ENCODE measurements around the gene NPHP4.
A peak's percentile ranks its signal among the peaks of the same experiment; 100 is the strongest.

NPHP4 gene

DNA sequence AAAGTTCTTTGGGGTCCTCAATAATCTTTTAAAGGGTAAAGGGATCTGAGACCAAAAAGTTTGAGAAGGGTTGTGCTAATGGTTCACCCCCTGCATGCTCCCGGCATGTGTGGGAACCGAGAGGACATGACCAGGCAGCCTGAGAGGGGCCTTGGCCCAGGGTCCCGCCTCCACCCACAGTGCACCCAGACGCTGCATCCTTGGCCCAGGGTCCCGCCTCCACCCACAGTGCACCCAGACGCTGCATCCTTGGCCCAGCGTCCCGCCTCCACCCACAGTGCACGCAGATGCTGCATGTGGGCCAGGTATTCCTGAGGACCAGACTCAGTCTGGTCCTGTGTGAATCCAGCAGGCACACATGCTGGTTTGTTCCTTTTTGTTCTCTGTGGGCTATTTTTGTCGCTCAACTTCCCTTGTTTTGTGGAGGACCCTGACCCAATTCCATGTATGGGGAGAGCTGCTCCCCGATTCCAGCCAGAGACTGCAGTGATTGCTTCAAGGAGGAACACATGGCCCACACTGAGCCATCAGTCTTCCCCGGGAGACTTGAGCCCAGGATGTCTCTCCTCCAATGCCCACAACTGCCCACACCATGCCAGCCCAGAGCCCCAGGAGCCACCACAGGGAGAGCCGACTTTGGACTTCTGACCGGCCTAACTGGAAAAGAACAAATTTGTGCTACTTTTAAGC, 3.5 kb downstream of the NPHP4 start:
- DNase-seq, result no peak

DNA sequence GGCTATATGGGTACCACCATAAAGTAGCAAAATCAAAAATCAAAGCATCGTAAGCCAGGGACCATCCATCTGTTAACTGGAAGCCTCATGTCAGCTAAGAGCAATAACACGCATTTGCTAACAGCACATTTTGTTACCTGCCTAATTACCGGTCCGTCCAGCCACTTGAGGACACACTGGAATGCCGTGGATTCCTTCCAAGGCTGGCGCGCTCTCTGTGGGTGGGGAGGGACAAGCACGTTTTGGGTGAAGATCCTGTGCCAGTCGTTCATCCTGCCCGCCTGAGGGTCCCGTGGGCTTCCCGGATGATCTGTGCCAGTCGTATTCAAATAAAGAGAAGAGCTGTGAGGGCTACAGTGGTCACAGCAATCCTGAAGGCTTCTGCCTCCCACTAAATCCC, 6.2 kb downstream of the NPHP4 start:
- DNase-seq, result no peak

DNA sequence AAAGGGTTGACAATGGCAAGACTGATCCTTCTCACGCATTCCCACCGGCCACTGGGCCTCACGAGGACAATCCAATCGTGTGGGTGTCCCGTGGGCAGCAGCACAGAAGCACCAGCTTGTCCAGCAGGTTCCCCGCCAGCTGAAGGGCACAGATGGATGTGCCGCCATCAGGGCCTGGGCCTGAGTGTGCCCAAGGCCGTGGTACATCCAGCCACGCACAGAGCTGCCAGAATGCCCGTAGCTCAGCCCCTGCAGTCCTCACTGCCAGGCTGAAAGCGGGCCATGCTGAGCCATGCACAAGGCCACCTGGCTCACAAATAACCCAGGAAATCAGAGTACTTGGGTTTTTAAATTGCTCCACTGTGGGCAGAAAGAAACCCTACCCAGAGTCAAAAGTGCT, 7.0 kb downstream of the NPHP4 start:
- no peak for DNase-seq

DNA sequence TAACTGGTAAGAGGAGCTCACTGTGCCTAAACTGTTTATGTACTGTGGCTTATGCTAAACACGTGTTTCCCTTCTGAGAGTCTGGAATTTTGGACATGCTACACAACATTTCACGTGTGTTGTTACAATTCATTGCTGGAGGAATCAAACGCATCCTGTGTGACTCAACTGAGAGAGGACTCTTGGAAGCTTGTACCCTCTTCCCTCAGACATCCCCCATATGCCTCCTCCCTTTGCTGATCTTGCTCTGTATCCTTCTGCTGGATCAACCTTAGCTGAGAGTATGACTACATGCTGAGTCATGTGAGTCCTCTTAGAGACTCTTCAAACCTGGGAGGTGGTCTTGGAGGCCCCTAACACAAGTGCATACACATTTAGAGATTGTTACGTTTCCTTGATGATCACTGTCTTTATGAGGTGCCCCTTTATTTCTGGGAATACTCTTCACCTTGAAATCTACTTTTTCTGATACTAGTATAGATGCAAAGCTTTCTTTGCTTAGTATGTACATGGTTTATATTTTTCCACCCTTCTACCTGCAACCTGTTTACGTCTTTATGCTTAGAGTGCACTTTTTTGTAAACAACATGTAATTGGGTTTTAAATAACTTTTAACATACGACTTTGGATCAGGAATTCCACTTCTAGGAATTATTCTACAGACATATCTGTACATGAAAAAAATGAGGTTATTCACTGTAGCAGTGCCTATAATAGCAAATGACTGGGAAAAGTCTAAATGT, 8.7 kb downstream of the NPHP4 start:
- no peak for DNase-seq

DNA sequence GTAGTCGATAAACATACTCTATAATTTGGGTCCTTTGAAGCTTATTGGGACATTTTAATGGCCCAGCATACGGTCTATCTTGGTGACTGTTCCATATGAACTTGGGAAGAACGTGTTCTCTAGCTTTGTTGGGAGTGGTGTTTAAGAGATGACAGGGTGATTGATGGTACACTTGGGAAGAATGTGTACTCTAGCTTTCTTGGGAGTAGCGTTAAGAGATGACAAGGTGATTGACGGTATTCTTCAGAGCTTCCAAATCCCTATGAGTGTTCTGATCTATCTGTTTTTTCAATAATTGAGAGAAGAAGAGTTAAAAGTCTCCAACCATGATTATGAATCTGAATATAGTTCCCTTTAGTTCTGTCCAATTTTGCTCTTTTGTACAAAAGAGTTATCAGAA, 9.4 kb downstream of the NPHP4 start:
- DNase-seq, result no peak

DNA sequence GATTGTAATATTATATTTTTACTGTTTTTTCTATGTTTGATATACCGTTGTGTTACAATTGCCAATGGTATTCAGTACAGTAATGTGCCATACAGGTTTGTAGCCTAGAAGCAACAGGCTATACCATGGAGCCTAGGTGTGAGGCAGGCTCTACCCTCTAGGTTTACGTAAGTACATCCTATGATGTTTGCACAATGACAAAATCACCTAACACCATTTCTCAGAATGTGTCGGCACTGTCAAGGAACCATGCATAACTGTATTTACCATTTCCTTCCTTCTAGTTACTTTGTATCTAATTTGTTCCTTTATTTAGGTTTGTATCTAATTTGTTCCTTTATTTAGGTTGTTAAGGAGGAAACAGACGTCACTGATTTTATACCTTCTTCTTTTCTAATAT, 9.9 kb downstream of the NPHP4 start:
- DNase-seq, result no peak

DNA sequence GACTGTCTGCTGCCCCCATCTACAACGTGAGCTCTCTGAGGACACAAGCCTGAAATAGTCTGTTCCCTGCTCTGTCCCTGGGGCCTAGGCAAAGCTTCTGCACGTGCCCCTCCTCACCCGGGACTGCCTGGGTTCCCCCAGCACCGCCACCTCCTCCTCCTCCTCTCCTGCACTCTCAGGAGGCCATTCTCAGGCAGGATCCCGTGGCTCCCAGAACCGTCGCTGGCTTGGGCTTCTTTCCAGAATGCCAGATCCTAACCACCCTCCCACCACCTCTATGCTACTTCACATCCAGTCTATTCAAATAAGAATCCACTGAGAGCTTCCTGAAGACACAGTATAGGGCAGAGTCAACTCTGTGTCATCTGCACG, 11.2 kb downstream of the NPHP4 start:
- DNase-seq, result no peak

DNA sequence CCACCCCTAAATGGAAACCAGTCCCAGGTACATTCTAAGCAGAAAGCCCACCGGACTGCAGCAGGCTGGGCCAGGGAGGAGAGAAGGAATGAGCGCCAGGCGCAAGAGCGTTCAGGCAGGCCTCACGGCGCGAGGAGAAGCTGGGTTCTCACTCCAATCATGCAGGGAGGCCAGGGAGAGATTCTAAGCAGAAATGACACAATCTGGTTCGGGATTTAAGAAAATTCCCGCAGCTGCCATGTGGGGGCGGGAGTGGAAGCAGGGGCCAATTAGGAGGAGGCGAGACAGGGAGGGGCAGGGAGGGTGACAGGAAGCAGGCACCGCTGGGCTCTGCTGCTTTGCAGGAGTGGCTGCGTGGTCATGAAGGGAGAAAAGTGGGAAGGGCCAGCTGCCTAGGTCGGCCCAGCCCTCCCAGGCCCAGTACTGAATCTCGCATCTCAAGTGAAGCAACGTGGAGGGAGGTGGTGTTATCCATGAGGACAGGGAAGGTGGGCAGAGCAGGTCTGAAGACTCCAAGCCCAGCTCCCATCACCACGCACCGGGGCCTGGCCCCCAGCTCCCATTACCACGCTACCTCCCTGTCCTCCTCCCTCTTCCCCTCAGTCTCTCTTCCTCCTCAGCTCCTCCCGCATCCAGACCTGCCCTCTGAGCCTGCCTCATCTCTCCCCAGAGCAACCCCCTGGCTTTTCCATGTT, 11.8 kb downstream of the NPHP4 start:
- no peak for DNase-seq

DNA sequence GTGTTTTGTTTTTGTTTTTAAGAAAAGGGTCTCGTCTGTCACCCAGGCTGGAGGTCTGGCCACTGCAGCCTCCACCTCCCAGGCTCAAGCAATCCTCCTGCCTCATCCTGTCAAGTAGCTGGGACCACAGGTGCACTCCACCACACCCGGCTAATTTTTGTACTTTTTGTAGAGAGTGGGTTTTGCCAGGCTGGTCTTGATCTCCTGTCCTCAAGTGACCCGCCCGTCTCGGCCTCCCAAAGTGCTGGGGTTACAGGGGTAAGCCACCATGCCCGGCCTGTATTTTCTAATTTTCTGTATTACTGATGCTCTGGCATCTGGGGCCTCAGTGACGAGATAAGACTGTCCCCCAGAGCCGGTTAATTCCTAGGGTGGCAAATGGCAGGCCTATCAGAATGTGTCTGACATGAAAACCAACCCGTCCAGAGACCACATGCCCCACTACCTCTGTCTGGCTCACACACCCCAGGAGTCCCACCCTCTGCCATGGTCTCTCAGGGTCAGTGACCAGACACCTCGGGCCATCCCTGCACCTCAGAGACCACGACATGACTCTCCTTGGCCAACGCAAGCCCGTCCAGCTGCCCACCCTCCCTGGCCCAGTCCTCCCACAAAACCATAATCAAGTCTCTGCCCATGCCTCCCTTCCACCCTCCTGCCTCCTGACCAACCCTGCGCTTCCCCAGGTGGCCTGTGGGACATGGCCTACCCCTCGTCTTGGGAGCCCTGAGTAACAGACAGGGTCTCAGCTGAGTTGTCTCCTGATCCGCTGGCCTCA, 12.5 kb downstream of the NPHP4 start:
- DNase-seq, result no peak

DNA sequence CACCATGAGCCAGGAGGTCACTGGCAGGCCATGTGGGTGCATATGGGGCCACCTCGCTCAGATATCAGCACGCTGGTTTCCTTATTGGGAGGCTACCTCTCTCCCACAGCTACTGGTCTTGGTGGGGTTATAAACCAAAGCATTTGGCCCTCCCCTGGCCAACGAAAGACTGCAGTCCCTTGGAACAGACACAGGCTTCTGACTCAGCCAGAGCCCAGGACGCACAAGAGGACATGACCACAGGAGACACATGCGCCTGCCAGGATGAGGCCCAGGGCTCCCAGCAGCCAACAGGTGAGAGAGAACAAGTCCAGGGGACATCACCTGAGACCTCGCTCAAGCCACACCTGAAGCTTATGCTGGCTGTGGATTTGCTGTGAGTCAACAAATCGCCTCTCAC, 13.8 kb downstream of the NPHP4 start:
- DNase-seq, result no peak

DNA sequence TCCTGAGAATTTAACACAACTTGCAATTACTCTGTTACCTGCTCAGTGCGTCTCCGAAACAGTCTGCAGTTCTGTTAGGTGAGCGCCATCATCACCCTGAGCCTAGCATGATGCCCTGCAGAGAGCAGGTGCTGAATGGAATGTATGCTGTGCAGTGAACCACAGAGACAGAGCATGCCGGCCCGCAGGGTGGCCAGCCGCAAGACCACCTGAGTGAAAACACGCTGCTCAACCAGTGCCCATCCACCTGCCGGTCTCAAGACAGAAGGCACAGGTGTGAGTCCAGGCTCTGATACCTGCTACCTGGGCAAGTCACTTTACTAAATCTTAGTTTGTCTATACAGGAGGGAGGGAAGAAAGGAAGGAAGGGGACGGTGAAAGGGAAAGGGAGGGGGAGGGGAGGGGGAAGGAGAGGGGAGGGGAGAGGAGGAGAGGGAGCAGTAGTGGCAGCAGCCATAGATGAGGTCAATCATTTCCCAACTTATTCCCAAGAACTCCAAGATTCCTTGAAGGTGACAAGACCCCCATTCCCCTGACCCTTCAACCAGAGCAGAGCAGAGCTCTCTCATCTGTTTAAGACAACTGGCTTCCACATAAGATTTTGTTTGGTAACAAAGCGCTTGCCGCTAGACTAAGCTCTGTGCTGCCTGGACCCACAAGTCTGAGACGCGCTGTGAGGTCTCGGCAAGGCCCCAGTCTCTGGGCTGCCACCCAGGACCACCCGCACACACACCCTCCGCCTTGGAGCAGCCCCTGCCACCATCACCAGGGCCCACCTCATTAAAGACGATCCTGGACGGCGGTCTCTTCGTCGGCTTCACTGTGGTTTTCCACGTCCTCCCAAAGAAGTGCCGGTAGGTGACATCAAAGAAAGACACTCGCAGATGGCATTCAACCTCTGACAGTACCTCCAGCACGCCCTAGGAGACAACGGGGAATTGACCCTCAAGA, 14.5 kb downstream of the NPHP4 start:
- DNase-seq, result no peak

DNA sequence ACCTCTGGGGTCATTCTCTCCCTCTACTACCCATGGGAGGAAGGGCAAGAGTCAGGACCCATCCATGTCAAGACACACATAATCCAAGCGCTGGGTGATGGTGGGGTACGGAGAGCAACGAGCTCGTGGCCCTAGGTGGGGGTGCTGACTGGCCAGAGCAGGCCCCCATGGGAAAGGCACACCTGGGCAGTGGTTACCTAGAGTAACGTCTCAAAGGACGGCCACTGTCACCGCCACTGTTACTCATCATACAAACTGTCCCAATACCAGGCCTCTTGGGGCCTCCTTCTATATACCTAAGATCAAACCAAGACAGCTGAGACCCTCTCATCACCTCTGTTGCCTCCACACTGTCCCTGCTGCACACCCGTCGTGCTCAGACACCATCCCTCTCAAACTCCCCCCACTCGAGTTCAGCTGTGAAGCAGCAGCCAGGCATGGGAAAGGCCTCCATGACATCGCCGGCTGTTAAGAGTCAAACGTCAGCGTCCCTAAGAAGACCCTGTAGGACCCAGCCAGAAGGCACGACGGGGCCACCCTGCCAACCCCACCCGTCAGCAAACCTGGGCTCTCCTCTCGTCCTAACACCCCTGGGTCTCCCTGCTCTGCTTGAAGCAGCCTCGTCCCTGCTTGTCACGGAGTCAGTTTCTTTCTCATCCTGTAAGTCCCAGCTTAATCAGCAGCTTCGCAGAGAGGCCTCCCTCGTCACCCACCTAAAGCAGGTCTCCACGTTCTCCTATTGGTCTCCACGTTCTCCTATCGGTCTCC, 15.3 kb downstream of the NPHP4 start:
- DNase-seq, result no peak

DNA sequence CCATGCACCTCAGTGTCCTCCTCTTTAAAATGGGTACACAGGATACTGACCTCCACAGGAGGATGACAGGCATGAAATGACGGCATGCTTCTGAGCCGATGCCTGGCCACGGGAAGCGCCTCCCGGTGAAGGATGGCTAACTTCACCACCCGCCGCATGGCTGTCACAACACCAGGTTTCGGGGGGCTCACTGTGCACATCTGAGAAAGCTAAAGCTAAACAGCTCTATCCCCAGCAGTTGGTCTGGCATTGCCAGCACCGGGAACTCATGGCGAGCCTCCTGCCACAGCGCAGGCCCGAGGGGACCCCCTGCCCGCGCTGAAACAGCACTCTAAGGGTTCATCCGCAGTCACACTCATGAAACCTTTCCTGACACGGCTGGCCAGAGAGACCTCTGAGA, 16.0 kb downstream of the NPHP4 start:
- no peak for DNase-seq

DNA sequence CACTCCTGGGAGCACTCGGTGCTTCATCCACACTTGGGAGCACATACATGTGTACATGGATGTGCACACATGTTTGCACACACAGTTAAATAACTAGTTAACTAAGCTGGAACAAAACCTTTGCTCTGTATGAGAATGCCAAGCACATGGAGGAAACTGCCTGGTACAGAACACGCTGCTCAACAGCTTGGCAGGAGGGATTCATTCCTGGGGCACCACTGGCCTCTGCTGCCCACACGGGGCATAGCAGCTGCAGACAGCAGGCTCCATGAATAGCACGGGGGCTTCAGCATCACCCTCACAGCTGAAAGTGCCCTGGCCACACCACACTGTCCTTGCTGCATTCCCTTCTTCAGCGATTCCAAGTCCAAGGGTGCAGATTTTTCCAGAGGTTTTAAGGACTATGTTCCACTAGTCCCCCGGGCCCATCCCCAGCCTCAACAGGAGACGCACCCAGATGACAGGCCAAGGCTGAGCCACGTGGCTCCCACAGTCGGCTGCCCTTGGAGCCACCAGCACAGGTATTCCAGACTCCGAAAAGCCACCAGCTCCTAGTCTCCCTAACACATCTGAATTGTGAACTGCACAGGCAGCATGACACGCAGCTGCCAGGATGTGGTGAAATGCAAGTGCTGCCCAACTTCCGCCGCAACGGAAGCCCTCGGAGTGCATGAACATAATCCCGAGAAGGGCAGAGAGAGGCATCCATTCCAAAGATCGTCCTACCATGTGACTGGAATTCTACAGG, 16.9 kb downstream of the NPHP4 start:
- DNase-seq, result peak; percentile 69

DNA sequence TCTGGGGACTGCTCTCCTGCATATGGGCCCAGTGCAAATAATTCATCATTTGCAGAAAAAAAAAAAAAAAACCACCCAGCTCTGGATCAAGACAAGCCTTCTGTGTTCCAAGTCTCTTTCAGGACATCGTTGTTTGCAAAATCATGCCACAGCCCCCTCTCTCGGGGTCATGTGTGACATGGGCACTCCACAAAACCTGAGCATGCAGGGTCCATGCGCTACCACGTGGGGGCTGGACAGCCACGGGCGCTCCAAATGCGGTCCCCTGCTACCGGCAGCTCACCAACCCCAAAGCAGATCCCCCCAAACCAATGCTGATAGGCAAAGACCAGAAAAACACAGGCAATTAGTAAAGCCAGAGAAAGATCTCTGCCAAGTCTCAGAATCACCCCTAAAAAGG, 17.6 kb downstream of the NPHP4 start:
- DNase-seq, result no peak

DNA sequence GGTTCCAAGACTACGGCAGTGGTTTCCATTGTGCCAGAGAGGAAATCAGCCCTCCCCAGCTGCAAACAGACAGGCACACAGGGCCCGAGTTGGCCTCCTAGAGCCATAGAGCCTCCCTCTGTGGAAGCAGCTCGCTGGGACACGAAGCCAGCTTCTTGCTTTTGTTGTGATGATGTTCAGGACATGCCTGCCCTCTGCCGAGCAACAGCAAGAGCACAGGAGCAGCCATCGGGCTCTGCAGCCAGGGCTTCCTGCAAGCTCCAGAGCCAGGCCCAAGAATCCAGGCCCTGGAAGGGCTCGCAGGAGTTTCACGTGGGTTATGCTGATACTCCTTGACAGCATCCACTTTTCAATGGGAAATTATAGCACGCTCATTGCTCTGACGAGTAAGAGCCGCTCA, 18.5 kb downstream of the NPHP4 start:
- DNase-seq, result no peak

DNA sequence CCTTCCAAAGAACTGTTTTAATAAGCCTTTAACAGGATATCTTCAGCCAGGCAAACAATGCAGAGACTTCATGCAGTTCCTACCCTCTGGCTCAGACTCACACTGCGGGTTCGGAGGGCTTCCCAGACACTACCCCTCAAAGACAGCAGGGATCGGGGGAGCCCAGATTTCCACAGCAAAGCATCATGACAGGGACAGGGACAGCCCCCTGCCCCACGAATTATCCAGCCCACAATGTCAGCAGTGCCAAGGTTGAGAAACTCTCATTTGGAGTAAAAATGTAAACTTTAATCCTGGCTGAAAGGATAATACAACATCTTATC, 20.1 kb downstream of the NPHP4 start:
- no peak for DNase-seq

DNA sequence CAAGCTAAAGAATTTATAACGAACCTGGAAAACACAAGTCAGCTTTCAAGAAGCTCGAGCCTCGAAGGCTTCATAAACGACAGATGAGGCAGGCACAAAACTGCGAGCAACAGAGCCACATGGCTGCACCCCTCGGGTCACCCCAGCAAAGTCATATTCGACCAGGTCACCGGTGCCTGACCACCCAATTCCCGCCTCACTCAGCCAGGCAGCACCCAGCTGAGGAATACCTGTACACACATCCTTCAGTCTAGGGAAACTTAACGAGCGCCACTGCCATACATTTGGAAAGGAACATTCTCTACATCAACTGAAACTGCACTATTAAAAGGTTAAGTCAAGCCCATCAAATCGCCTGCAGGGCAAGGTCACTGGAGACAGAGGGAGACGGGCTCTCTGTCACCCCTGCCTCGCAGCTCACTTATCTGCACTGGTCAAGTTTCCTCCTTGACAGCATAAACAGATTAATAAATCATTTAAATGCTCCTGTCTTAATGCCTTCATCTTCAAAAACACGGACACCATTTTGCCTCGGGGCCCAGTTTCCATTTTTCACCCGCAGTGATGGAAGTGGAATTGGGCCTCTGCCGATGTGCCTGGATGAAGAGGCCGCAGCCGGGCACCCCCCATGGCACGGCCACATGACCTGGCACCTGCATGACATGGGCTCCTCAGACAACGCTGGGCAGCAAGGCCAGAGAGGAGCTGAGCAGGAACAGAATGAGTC, 20.6 kb downstream of the NPHP4 start:
- DNase-seq, result no peak

DNA sequence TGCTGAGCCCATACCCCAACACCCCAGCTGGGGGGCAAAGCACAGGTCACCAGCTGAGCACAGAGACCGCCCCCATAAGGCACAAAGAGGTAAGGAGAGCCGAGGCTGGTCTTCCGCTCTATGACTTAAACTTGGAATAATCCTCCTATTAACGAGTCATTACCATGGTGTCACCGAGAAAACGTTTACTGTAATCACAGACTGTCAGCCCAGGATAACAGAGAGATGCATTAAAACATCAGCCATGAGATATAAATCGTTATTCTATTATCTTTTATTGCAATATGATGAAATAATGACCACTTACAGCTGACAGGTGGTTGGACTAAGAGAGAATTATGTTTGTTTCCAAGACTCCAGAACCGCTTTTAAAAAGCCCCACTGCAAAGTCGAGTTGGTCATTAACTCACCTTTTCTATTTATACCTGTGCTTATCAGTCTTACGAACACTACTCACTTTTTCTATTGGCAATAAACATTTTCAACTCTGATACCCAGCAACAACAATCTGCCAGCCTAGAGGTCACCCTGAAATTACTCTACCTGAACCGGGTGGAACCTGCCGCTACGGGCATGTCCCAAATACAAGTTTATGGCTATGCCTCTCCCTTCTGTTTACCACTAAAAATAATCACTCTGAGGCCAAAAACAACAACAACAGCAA, 21.5 kb downstream of the NPHP4 start:
- DNase-seq, result no peak

DNA sequence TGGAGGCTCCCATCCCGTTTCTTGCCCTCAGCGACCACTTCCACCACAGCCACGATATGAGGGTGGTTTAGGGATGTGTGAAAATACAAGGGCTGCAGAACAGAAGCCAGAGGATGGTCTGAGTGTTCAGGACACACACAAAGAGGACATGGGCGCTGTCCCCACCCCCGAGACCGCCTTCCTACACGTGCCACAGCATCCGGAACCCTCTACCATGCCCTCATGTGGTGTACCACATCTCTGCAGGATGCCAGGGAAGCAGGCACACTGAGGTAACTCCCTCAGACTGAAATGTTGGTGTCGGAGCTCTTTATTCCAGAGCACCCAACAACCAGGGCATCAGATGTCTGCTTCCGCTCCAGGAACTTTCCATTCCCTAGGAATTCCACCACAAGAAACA, 23.1 kb downstream of the NPHP4 start:
- DNase-seq, result no peak

All from NCI-H2171 treated with DMSO at 0.1 percent for 48 hours (cell line).